Activated CD8-positive, alpha-beta memory T cell treated with anti-CD3 and anti-CD28 coated beads for 1 hour (primary cell): ENCODE results near the gene NFYC.

Experiments used
- DNase-seq, 2 donors: peaks; one replicate each; pipeline ENCODE4 v3.0.0-alpha.2; 2020; ENCODE audit warnings: low read depth in 1 of 2; ENCODE audit errors: extremely low read depth in 1 of 2

Gene NFYC

DNA sequence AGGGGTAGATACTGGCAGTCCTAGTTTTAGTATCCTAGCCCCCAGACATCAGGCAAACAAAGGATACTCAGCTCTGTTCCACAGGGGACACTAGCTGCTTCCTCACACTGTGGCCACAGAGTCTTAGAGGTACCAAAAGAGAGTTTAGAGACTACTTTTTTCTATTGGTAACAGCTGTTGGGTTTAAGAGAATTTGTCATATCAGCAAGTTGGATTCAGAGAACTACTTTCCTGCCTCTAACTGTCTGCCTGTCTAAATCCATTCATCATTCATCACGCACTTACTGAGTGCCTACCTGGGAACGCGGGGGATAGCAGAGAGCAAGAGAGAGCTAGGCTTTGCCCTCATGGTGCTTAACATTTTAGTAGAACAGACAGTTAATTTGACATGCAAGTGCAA, 65.0 kb downstream of the NFYC start:
- no peak for DNase-seq

DNA sequence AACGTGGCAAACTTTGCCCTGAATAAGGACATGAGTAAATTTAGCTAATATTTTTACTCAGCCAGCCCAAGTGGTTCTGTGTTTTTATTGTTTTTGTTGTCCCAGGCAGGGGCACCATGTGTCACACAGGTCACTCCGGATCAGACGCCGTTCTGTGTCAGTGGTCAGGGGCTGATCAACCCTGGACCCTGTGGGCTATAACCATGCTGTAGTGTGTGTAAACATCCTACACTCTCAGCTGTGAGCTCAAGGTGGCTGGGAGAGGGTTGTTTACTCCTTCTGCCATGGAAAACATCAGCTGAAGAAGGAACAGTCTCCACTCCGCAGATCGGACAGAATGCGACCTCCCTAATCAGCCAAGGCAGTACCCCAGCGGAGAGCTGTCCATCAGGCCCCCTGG, 65.6 kb downstream of the NFYC start:
- DNase-seq: no peak

DNA sequence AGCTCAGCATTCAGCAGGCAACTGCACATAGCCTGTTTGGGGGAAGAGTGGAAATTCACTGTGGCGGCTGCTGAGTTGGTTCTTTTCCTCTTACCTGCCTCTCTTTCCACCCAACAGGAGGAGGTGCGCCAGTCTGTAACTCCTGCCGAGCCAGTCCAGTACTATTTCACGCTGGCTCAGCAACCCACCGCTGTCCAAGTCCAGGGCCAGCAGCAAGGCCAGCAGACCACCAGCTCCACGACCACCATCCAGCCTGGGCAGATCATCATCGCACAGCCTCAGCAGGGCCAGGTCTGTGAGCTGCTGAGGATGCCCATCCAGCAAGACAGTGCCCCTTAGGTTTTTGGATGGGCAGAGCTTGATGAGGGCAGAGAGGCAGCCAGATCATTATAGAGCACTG, 66.5 kb downstream of the NFYC start:
- DNase-seq: no peak

DNA sequence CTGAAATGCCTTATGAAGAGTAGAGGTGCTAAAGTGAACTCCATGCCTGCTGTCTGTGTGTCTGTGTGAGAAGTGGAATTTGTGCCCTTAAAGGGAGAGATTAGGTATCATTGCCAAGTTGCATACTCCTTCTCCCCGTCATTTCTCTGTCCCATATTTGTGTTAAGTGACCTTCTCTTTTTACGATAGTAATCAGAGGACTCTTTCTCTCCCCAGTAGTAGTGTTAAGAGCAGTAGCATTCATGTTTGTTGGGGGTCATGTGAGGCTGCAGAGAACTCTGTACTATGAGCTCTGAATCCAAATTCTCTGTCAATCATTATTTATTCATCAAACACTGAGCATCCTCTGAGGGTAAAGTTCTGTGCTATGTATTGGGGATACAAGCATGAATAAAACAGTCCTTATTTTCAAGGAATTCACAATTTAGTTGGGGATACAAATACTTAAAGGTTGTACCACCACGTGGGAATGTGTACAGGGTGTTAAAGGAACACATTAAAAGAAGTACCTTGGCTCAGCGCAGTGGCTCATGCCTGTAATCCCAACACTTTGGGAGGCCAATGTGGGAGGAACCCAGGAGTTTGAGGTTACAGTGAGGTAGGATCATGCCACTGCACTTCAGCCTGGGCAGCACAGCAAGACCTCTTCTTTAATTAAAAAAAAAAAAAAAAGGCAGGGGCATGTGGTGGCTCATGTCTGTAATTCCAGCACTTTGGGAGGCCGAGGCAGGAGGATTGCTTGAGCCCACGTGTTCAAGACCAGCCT, 67.3 kb downstream of the NFYC start:
- no peak for DNase-seq

DNA sequence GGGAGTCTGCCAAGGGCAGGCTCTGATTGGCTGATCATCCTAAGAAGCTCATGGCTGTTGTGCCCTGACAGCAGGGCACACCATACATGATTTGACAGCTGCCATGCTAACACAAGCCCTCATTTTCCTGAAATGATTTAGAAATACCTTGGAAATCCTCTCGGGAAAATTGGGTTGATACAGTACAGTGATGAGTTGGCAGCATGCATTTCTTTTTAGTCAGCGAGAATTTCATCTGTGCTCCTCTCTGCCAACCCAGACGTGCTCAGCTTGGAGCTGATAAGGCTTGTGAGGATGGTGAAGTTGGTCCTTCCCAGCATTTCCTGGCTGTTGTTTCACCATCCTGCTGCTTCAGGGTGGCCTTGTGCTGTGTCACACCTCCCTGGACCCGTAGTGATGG, 69.5 kb downstream of the NFYC start:
- no peak for DNase-seq

DNA sequence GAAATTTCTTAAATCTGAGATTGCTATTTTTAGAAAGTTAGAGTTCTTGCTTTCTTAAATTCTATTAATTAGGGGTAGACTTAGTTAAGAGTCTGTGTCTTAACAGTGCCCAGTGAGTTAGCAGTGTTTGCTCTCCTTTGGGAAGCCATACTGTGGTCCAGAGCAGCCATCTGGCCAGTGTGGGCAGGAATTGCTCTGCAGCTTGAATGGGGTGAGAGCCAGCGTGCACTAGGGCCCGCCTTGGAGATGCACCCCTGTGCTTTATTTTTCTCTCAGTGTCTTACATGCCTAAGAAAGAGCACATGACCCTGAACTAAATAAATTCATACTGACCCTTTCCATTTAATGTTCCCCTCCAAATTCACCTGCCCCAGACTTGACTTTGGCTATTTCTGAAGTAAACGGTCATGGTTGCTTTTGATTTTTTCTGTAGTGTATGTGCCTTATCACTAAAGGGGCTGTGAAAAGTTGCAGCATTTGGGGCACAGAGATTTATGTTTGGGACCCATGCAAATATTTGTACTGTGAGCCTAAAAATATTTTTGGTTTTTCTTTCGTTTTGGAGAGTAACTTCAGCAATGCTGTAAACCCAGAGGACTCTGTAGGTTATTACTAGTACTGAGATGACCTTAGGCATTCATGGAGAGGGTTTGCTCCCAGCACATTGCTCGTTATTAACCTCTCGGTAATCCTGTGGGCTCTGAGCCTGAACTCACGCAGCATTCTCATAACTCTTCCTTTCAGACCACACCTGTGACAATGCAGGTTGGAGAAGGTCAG, 70.8 kb downstream of the NFYC start:
- no peak for DNase-seq

DNA sequence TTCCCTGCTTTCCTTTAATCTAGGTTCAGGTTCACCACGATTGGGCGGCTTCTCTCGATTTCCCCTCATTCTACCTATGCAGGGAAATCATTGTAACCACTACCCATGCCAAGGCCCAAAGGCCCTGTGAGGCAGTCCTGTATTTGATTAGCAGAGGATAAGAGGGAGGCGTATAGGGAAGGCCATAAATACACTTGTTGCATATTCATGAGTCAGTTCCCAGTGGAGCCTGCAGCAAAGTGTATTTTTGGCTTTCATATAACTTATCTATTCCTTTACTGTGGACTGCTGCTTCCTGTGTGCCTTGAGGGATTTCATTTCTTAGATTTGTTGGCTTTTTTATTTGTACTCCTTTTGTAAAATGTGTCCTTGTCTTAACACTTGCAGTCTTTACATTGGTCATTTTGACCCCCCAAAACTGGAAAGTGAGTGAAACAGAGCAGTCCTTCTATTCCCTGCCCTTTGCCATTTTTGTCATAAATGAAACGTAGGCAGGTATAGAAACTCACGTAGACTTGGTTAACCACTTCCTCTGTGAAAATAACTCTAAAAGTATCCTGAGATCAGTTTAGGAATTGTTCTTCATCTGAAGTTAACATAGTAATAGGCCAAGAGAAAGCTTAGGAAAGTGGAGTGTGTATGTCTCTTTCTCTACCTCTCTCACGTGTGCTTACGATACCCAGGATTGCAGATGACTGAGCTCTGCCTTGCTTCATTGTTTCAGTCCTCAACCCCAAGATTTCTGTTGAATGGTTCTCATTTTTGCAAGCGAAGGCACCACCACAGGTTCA, 72.4 kb downstream of the NFYC start:
- no peak for DNase-seq

DNA sequence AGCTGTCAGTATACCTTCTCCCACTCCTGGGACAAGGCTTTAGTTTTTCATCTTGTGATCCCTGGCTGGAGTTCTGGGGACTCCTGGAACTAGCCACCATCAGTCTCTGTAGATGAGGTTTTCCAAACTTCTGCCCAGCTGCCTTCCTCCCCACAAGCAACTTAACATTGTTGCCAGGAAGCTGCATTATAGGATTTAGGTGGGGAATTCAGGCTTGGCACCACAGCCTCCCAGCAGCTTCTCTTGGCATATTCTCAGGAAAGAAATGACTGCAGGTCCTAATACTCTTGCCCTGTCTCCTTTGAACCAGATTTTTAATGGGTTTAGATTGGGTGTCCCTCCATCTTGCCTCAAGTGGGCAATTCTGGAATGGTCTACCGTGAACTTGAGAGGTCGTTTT, 73.5 kb downstream of the NFYC start:
- no peak for DNase-seq

DNA sequence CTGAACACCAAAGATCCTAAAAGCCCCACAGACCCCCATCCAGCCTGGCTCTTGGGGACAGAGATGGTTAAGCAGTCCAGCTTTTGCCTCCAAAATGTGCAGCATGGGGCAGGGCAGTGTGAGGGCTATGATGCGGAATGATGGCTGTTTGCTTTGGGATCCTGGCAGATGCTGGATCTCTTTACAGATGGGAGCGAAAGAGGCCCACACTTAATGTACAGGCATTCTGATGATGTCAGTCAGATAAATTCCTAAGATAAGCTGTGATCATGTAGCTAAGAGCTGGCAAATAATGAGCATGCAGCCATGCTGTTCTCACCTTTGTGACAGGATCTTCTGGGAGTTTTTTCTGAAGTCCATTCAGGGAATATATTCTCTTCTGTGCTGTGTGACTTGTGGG, 74.5 kb downstream of the NFYC start:
- DNase-seq: no peak

DNA sequence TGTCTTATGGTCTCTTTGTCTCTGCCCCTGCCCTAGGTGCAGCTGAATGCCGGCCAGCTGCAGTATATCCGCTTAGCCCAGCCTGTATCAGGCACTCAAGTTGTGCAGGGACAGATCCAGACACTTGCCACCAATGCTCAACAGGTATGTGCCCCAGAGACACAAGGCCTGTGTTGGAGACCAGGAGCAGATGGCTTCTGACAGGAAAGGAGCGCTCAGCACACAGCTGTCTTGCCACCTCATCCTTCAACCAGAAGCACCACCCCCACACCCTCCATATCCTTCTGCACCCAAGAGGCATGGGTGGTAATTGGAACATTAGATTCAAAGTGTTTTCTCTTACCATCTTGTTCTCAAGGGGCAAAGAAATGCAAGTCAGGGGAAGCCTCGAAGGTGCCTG, 75.1 kb downstream of the NFYC start:
- DNase-seq: no peak

DNA sequence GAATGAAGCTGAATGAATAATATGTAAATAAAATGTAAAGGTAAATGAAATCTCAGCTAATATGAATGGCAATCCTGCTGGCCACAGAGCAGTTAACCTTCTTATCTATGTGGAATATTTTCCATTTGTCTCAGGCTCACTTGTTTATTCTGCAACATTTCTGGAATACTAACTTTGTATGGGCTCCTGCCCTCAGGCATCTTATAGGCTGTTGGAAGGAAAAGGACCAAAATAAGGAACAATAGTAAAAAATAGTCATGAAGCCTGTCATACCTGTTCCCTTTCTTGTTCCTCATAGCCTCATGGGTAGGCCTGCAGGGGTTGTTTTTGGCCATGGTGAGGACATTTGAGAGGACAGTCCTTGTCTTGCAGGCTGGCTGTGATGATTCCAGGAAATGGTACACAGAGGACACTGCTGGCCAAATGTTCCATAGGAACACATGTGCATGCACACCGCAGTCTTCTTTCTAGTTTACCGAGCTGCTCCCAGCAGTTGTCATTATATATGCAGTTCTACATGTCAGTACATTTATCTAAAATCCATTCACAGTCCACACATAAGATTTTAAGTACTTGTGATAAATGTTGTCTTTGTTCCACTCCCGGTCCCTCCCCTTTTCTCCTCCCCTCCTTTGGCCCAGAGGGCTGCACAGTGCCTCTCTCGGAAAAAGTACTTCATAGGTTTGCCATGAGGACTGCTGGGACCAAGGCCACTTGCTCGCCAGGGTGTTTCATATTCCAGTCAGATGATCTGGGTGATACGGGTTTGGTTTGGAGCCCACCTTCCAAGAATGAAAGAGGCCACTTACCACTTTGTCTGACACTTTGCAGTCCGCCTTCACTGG, 76.9 kb downstream of the NFYC start:
- DNase-seq: no peak

DNA sequence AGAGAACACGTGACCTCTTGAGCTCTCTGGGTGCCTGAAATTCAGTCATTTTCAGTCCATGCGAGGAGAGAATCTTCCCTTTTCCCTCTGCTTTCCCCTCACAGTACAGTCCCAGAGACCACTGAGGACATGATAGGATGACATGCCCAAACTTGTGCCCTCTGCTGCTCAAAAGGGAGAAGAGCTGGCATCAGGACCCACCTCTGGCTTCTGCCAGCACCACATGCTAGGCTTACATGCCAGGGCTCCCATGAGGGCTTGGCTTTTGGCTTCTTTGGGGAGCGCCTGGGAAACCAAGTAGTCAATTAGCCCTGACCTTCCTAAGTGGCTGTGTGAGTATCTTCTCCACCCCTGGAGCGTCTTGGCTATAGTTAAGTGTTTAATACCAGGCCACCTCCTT, 78.3 kb downstream of the NFYC start:
- DNase-seq: no peak

DNA sequence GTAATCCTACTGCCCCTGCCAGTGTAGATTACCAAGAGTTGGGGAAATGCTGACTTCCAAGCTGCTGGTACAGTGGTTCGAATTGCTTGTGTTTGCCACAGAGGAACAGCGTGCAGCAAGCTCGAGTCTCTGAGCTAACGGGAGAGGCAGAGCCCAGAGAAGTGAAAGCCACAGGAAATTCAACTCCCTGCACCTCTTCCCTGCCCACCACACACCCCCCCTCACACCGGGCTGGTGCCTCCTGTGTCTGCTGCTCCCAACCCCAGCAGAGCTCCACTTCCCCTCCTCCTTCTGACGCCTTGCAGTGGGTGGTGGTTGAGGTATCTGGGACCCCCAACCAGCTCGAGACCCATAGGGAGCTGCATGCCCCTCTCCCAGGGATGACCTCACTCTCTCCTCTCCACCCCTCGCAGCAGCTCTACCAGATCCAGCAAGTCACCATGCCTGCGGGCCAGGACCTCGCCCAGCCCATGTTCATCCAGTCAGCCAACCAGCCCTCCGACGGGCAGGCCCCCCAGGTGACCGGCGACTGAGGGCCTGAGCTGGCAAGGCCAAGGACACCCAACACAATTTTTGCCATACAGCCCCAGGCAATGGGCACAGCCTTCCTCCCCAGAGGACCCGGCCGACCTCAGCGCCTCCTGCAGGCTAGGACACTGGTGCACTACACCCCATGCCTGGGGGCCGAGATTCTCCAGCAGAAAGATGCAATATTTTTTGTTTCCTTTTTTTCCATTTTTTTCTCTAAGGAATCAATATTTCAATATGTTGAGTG, 79.0 kb downstream of the NFYC start:
- DNase-seq: no peak

DNA sequence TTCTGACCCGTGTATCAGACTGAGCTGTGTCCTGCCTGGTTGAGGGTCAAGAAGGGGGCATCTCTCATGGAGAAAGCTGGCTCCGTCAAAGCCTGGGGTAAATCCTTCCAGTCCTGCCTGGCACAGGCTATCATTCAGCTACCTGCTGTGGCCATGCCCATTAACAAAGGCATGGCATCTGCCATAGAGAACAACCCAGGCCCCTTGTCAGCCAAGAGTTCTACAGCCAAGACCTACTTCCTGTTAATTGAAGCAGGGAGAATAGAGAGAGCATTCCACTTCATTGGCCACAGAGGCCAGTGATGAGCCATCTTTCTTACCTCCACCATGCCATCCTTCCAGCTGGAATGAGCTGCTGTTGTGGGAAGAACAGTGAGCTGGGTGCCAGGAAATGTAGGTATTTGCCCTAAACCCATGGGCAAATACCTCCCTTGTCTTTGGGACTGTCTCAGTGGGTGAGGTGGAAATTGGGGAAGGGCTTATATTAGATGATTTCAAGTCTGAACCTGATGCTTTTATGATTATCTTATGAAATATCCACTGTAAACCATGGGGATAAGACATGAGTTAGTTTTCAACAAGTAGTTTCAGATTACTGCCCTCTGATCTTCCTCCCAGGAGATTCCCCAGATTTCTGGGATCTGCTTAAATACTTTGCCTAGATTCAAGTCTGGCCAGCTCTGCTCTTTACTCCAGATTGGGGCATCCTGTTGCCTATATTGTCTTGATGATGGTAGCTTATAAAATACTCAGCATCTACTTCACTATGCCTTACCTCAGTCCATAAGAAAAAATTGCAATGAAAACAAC, 80.8 kb downstream of the NFYC start:
- no peak for DNase-seq

DNA sequence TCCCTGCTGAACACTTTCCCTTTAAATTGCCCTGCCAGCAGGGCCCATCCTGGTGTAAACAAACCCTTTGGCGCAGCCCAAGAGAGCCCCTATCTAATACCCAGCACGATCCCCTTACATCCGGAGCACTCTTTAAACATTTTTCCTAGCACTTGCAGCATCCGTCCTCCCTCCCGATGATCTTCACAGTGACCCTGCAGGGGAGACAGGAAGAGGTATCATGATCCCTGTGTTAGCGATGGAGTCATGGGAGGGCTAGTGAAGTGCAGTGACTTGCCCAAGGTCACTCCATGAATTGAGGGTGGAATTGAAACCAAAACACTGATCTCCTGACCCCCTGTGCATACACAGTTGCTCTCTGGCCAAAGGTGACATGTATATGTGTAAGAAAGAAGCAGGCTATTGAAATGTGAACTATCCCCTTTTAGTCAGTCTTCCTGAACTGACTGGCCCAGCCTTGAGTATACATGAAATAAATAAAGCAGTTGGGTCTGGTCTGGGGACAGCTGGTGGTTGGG, 82.3 kb downstream of the NFYC start:
- DNase-seq: no peak

DNA sequence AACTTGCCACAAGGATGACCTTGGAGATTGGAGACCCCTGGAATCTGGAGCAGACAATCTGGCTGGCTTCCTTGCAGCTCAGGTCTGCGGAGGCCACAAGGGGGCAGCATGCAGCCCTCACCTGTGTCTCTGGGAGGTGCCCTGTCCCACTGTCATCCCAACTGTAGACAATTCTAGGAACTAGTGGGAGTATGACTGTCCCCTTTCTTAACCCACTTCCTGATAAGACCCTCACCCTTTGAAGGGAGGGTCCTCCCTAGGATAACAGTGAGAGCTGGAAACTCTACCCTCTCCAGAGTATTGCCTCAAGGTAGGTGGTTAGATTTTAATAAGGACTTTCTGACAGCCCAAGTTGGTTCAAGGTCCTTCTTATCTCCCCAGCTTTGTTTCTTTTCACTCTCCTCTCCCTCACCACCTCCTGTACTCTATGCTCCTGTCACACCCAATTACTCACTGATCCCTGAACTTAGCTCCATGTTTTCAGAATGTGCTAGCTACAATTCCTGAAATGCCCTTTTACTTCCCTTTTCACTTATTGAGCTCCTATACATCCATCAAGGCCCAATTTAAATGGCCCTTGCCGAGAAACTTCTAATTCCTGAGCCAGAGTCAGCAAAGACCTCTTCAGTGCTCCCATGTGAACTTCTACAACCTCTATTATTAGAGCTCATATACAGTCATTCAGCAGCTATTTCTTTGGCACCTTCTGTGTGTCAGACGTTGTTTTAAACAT, 82.9 kb downstream of the NFYC start:
- peak; percentile 13 to 53 for DNase-seq

DNA sequence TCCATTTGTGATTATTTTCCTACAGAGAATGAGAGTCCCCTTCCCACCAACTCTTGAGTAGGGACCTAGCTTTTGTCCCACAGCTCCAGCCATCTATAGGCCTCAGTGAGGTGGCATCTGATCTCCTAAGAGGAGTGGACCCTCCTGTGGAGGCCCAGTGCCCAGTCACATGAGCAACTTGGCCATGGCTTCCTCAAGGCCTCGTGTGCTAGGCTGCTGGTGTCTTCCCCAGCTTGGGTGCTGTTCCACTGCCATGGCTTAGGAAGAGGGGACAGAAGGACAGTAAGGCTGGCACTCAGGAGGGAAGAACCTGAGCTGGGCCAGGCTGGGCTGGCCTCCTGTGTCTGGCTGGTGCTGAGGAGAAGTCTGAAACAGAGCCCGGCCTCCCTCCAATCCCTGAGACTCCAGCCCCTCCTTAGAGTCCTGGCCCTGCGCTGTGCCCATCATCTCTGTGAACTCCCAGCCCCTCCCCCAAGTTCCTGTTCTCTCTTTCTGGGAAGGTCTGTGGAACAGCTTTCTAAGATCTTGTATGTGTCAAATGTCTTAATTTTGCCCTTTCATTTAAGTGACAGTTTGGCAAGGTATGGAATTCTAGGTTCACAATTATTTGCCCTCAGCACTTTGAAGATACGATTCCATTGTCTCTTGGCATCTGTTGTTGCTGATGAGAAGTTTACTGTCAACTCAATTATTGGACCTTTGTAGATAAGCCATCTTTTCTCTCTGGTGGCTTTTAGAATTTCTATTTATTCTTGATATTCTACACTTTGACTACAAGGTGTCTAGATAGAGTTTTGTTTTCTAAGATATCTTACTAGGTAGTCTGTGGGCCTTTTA, 85.0 kb downstream of the NFYC start:
- DNase-seq: no peak
